ENCODE data around the gene CEP131. TPM values are rescaled to one million over a fixed set of nuclear protein-coding genes. Genes with fewer than 3 reads are reported as not detected.

The CEP131 gene
- total and polyA plus RNA-seq, 5 experiments from 2014 or later: 1.1 to 12.0 (median 4.4) TPM

DNA sequence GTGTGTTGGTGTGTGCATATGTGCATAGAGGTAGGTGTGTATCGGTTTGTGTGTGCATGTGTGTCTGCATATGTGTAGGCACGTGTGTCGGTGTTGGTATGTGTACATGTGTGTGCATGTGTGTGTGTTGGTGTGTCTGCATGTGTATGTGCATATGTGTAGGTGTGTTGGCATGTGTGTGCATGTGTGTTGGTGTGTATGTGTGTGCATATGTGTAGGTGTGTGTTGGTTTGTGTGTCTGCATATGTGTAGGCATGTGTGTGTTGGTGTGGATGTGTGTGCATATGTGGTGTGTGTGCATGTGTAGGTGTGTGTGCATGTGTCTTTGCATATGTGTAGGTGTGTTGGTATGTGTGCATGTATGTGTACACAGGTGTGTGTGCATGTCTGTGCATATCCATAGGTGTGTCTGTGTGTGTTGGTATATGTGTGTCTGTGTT is 52.9 kb downstream of the CEP131 start:
- Mint-ChIP-seq H3K27me3 (peaks cover 0 to 4% (median 1%) of the 10 kb centered on the region in 5 donors), H3K27ac (no peak overlapping the region)

DNA sequence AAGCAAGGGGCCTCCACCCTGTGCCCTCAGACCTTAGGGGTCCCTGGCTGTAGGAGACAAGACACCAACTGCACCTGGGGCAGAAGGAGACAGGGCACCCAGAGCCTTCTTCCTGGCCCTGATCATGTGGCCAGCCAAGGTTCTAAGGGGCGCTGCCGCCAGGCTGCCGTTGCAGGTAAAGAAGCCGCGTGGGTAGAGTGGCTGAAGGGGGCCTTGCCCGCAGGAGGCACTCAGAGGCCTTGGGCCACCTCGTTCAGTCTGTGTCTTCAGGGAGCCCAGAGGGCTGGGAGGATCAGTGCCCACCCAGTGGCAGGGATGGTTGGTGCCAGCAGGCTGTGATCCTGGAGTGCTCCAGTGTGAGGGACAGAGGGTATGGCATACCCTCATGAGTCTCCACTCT is 55.1 kb downstream of the CEP131 start:
- Mint-ChIP-seq H3K4me1 (peaks cover 2 to 22% (median 10%) of the 10 kb centered on the region in 4 donors), H3K9me3 (no peaks in the 10 kb centered on the region)
- ATAC-seq: no peak

More for the DNA sequence above, 52.9 kb downstream of the CEP131 start:
- H3K9me3 Mint-ChIP-seq: no peaks in the 10 kb centered on the region
- ATAC-seq (no peak), DNase-seq (no peak)
- H3K4me3 Mint-ChIP-seq: no peak overlapping the region
- POLR2A ChIA-PET: no interaction called here
- H3K4me1 Mint-ChIP-seq: peaks cover 1 to 6% (median 3%) of the 10 kb centered on the region in 4 donors
- H3K36me3 Mint-ChIP-seq: no peaks in the 10 kb centered on the region

DNA sequence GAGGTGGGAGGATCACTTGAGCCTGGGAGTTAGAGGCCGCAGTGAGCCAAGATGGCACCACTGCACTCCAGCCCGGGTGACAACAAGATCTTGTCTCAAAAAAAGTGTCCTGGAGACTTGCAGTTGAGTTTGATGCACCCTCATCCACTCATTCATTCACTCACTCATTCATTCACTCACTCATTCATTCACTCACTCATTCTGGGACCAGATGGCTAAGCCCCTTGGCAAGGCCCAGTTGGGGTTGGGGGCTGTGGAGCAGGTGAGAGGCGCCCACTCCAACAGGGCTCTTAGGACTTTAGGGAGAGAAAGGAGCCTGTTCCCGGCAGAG is 55.6 kb downstream of the CEP131 start:
- H3K4me1 Mint-ChIP-seq: peaks cover 2 to 22% (median 11%) of the 10 kb centered on the region in 4 donors
- peaks cover 0 to 11% (median 2%) of the 10 kb centered on the region in 5 donors for H3K27me3 Mint-ChIP-seq
- H3K27ac Mint-ChIP-seq: peak overlapping the region in 1 of 10 donors; percentile 82
- no peak for DNase-seq
- POLR2A ChIA-PET: no interaction called here
- no peak for ATAC-seq
- no peaks in the 10 kb centered on the region for H3K9me3 Mint-ChIP-seq
- H3K36me3 Mint-ChIP-seq: no peaks in the 10 kb centered on the region
- H3K4me3 Mint-ChIP-seq: peak overlapping the region; percentile 45 to 79 (median 65)

More for the DNA sequence above, 55.1 kb downstream of the CEP131 start:
- POLR2A ChIA-PET: no interaction called here
- H3K27me3 Mint-ChIP-seq: peaks cover 0 to 9% (median 2%) of the 10 kb centered on the region in 5 donors
- no peaks in the 10 kb centered on the region for H3K36me3 Mint-ChIP-seq
- no peak for DNase-seq
- peak overlapping the region in 5 of 10 donors; percentile 64 to 71 (median 67) for H3K4me3 Mint-ChIP-seq
- peak overlapping the region in 1 of 10 donors; percentile 82 for H3K27ac Mint-ChIP-seq

DNA sequence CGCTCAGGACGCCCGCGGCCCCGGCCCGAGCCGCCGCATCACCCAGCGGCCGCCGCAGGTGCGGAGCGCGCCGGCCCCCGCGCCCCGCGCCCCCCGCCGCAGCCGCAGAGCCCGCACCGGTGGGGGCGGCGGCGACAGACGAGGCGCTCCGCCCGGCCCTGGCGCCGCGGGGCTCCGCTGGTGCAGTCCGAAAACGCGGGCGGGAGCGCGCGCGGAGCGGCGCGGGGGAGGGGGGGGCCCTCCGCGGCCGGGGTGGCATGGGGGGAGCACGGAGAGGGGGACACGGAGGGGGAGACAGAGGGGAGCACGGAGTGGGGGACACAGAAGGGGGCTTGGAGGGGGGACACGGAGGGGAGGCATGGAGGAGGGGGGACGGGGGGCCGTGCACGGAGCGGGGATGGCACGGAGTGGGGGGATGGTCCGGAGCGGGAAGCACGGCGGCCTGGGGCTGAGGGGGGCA is 56.7 kb downstream of the CEP131 start, which contains the start of gene AATK:
AATK (minus strand) TSS at position 189 of the 460 bp plus-strand sequence. CDS start 229 bp downstream, outside the sequence.
- Mint-ChIP-seq H3K4me3 (peak within 1 kb of the TSS in 7 of 10 donors; percentile 33 to 78 (median 63)), H3K4me1 (peaks cover 4 to 27% (median 15%) of the 10 kb centered on the region in 4 donors), H3K27me3 (peaks cover 0 to 16% (median 5%) of the 10 kb centered on the region in 5 donors), H3K27ac (peak within 1 kb of the TSS in 1 of 10 donors; percentile 82), H3K36me3 (no peaks in the 10 kb centered on the region), H3K9me3 (no peaks in the 10 kb centered on the region)
- POLR2A ChIA-PET: interaction anchor here (0.6 kb wide), 1 partner anchor 74 kb away, joined by 3 read pairs; no protein-coding TSS in a partner anchor
- no peak for DNase-seq
- peak; percentile 41 to 43 for ATAC-seq

DNA sequence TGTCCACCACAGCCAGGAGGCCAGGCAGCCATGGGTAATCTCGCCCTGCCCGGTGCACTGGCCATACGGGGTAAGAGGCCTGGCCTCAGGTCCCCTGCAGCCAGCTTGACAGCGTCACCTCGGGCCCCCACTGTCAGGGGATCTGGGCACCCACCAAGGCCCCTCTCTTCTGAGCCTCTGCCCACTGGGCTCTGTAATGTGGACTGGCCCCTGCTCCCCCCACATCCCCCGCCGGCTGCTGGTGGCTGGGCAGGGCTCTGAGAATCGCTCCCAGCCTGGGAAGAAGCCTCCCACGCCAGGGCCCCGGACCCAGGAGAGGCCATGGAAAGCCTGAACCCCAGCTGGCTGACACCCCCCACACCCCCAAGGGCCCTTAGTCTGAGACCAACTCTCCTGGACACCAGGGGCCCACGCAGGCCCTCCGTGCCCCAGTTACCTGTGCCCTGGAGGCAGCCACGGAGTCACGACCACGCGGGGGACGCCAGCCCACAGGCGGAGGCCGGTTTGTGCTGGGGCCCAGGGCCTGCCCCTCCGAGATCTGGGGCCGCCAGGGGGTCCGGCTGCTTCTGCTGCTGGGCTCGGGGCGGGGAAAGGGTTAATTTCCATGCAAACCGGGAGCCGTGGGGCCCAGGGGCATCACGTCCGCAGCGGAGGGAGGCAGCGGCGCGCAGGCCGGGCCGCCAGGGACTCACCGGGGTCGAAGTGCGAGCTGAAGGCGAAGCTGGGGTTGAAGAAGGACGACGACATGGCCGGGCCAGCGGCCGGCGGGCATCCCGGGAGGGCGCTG is 57.3 kb downstream of the CEP131 start, which contains the start of gene PVALEF:
PVALEF (plus strand) TSS at position 262 of the 787 bp plus-strand sequence. CDS start 15,720 bp downstream, outside the sequence.
- H3K4me3 Mint-ChIP-seq: peak within 1 kb of the TSS; percentile 18 to 78 (median 58)
- ATAC-seq: peak; percentile 35 to 37
- no peaks in the 10 kb centered on the region for H3K36me3 Mint-ChIP-seq
- H3K4me1 Mint-ChIP-seq: peaks cover 4 to 34% (median 16%) of the 10 kb centered on the region in 4 donors
- POLR2A ChIA-PET: interaction anchor here (0.6 kb wide), 1 partner anchor 75 kb away, joined by 3 read pairs; no protein-coding TSS in a partner anchor
- DNase-seq: peak in 1 of 10 donors; percentile 32
- peaks cover 0 to 18% (median 5%) of the 10 kb centered on the region in 5 donors for H3K27me3 Mint-ChIP-seq
- peak within 1 kb of the TSS in 1 of 10 donors; percentile 58 for H3K27ac Mint-ChIP-seq
- no peaks in the 10 kb centered on the region for H3K9me3 Mint-ChIP-seq

DNA sequence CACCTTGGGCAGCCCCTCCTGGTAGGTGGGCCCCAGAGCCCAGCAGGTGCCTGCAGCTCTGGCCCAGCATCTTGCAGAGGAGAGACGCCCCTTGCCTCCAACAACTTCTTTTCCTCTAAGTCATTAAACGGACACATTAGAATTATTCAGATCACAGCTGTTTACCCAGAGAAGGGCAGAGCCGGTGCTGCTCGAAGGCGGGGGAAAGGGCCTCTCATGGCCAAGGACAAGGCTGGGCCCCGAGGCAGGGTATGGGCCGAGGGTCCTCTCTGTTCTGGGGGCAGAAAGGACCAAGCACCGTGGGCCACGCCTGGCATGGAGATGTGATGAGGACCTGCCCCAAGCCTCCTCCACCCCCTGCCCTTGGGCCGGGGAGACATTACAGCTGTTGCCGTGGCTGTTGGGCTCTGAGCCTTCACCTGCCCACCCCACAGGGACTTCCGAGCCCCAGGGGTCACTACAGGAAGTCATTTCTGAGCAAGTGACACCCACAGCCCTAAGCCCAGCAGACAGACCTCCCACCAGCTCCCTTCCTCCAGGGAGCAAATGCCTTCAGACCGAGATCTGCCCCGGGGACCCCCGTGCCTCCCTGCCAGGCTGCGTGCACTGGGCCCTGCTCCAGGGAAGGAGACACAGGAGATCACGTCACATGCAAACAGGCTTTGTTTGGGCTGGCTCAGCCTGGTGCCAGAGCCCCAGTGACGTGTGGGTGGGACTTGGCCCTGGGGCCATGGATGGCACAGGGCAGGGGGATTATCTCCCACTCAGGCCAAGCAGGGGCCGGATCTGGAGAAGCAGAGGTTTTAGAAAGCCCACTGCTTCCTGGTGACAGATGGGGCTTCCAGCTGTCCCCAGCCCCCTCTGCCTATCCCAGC is 58.2 kb downstream of the CEP131 start:
- Mint-ChIP-seq H3K4me1 (peaks cover 4 to 37% (median 16%) of the 10 kb centered on the region in 4 donors), H3K9me3 (no peaks in the 10 kb centered on the region), H3K4me3 (peak overlapping the region; percentile 18 to 71 (median 54)), H3K27ac (peak overlapping the region in 1 of 10 donors; percentile 58), H3K36me3 (no peaks in the 10 kb centered on the region), H3K27me3 (peaks cover 0 to 18% (median 5%) of the 10 kb centered on the region in 5 donors)
- POLR2A ChIA-PET: no interaction called here
- ATAC-seq (no peak), DNase-seq (no peak)

DNA sequence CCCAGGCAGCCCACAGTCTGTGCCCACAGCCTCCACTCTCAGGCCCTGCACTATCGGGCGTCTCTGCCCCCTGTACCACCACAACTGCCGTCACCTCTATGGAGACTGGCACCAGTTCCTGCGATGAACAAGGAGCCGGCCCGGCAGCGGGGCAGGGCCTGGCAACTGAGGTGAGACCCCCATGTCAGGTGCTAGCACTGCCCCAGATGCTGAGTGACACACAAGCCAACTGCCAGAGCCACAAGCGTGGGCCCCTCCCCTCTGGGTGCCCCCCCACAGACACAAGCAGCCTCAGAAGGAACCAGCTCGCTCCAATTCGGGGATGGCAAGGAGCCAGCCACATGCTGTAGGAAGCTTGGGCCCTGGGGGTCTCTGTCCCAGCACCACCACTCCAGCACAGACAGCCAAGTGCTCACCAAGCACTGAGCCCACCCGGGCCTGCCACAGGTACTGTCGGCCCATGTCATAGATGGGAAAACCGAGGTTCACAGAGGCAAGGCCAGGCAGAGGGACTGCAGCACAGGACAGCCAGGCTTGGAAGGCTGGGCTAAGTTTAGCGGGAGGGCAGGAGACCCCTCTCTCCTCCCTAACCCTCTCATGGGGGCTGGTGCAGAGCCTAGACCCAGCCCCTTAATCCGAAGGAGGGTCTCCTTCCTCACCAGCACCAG is 58.9 kb downstream of the CEP131 start:
- POLR2A ChIA-PET: no interaction called here
- Mint-ChIP-seq H3K4me1 (peaks cover 4 to 37% (median 17%) of the 10 kb centered on the region in 4 donors), H3K36me3 (no peaks in the 10 kb centered on the region), H3K27me3 (peaks cover 0 to 18% (median 5%) of the 10 kb centered on the region in 5 donors), H3K4me3 (peak overlapping the region in 3 of 10 donors; percentile 45 to 71 (median 55)), H3K9me3 (no peaks in the 10 kb centered on the region), H3K27ac (peak overlapping the region in 1 of 10 donors; percentile 58)
- DNase-seq (no peak), ATAC-seq (no peak)

DNA sequence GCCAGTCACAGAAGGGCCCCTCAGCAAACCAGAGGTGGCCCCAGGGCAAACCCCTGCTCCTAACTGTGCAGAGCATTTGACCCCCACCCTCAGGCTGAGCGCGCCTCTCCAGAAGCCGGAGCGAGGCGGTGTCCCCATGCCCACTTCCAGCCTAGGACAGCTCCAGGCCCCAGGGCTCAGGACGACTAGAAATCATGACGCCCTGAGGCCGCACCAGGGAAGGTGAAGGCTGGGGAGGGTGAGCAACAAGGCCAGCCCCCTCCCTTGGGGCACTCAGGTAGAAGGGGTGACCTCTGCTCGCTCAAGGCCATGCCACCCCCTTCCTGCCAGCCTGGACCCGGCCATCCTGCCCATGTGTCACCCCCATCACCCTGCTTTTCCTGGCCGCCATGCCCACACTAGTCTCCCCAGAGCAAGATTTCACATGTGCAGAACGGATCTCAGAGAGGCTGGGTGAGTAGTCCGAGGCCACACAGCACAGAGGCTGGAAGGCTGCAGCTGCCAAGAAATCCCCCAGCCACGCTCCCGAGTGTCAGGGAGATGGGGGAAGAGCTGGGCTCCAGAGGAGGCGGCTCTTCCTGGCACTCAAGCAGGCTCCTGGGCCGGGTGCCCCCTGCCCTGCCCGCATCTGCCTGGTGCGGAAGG is 59.6 kb downstream of the CEP131 start:
- Mint-ChIP-seq H3K9me3 (no peaks in the 10 kb centered on the region), H3K4me3 (peak overlapping the region in 1 of 10 donors; percentile 35), H3K27me3 (peaks cover 0 to 18% (median 5%) of the 10 kb centered on the region in 5 donors), H3K27ac (no peak overlapping the region), H3K36me3 (no peaks in the 10 kb centered on the region), H3K4me1 (peaks cover 4 to 37% (median 17%) of the 10 kb centered on the region in 4 donors)
- DNase-seq (no peak), ATAC-seq (no peak)
- POLR2A ChIA-PET: no interaction called here

DNA sequence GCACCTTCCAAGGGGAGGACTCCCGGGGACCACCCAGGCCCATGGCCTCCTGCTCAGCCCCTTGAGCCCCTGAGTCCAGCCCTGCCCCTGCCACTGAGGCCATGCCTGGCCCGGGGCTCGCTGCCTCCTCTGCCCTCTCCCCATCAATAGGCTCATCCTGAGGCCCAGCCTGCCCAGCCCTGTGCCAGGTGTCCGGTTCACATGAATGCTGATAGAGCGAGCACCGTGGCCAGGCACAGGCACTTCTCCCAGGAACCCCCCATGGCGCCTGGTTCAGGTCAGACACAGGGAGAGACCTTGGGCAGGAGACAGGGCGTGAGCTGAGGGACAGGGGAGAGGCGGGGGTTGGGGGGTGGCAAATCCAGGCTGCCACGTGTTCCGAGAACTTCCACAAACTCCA is 60.3 kb downstream of the CEP131 start:
- DNase-seq (no peak), ATAC-seq (no peak)
- POLR2A ChIA-PET: no interaction called here
- Mint-ChIP-seq H3K9me3 (no peaks in the 10 kb centered on the region), H3K36me3 (no peaks in the 10 kb centered on the region), H3K27ac (no peak overlapping the region), H3K27me3 (peaks cover 0 to 16% (median 5%) of the 10 kb centered on the region in 5 donors), H3K4me1 (peaks cover 4 to 37% (median 17%) of the 10 kb centered on the region in 4 donors), H3K4me3 (no peak overlapping the region)

DNA sequence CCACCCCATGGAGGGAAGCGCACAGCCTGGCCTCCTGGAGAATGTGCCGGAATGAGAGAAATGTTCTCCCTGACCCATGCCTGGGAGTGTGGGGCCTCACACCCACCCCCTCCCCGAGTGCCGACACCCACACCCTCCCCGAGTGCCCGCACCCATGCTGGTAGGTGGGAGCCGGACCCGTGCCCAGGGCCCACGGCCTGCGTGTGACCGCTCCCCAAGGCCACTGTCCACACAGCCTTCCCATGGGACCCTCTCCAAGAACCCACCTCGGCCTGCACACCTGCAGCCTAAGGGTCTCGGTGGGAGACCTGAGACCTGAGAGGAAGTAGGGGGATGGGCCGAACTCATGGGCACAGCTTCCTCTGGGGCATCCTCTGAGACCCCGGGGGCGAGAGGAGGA is 60.8 kb downstream of the CEP131 start:
- Mint-ChIP-seq H3K36me3 (no peaks in the 10 kb centered on the region), H3K4me1 (peaks cover 3 to 31% (median 15%) of the 10 kb centered on the region in 4 donors), H3K9me3 (no peaks in the 10 kb centered on the region), H3K27me3 (peaks cover 0 to 14% (median 3%) of the 10 kb centered on the region in 5 donors), H3K4me3 (peak overlapping the region in 1 of 10 donors; percentile 66), H3K27ac (no peak overlapping the region)
- DNase-seq: no peak
- POLR2A ChIA-PET: no interaction called here
- no peak for ATAC-seq

DNA sequence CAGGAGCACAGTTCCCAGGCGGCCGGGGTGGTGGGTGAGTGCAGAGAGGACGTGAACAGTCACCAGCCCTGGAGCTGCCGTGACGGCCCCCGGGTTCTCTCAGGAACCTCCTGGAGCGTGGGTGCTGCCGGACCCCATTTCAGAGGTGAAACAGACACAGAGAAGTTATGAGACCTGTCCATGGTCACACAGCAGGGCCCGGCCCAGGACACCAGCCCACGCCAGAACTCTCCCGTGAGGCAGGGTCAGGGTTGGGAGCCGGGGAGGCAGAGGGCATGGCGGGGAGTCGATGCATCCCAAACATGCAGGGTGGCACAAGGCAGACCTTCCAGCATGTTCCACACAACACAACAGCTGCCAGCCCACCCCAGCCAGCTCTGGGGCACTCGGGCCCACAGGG is 61.2 kb downstream of the CEP131 start:
- H3K27ac Mint-ChIP-seq: no peak overlapping the region
- H3K4me1 Mint-ChIP-seq: peaks cover 3 to 31% (median 15%) of the 10 kb centered on the region in 4 donors
- DNase-seq (no peak), ATAC-seq (no peak)
- POLR2A ChIA-PET: no interaction called here
- H3K4me3 Mint-ChIP-seq: peak overlapping the region in 1 of 10 donors; percentile 66
- peaks cover 0 to 14% (median 3%) of the 10 kb centered on the region in 5 donors for H3K27me3 Mint-ChIP-seq
- no peaks in the 10 kb centered on the region for H3K9me3 Mint-ChIP-seq
- H3K36me3 Mint-ChIP-seq: no peaks in the 10 kb centered on the region
